NCI-H446 treated with DMSO at 0.1 percent for 48 hours (cell line): Measurements from ENCODE around the gene ADAP1.

Source experiments
- DNase-seq: peaks from one replicate; lab custom pipeline; 2025; lab: John Stamatoyannopoulos, UW

Gene ADAP1

DNA sequence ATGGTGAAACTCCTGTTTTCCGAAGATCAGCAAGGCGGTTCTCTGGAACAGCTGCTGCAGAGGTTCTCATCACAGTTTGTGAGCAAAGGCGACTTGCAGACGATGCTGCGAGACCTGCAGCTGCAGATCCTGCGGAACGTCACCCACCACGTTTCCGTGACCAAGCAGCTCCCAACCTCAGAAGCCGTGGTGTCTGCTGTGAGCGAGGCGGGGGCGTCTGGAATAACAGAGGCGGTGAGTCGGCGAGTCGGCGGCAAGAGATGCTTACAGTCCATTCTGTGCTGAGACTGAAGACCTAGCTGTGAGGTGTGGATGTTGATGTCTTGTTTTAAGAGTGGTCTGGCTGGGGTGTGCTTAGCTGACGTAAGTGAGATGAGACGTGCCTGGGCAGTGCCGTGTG is 94.3 kb downstream of the ADAP1 start:
- DNase-seq: no peak

- no peak for DNase-seq
These were observed 95.0 kb downstream of the ADAP1 start for GRCh38 chr7:859359-860030.

DNA sequence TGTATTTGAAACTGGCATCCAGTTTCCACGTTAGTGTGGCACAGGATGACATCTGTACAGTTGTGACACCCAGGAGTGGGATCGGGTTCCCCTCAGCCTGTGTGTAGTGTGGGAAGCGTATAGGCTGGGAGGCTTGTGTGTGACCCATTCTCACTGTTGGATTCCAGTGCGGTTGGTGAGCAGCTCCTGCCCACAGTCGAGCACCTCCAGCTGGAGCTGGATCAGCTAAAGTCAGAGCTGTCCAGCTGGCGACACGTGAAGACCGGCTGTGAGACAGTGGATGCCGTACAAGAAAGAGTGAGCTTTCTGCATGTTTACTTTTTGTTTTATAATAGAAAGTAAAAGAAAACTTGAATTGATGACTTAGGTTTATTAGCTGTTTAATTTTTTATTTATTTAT is 96.8 kb downstream of the ADAP1 start:
- no peak for DNase-seq

DNA sequence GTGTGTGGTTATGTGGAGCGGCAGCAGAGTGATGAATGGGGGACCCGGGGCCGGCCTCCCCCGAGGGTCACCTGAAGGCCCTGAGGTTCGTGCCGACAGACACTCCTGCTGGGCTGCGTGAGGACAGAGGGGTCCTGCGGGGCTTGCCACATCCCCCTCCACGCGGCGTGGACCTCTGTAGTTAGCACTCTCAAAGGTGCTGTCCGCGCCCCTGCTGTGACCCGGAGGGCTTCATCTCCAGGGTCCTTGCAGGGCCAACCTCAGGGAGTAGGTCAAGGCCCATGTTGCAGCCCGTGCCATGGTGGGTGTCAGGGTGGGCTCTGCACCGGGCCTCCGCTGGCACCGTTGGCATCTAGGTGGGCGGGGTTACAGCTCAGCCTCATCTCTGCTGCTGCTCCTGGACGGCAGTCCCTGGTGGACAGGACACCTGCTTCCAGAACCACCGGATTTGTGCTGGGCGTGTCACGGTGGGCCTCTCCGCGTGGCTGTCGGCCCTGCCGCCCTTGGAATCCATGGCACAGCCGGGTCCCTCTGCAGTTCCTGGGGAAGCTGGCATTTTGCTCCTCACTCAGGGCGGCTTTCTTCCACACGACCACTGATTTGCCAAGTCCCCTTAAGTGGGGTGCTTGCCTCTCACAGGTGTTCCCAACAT is 97.9 kb downstream of the ADAP1 start:
- no peak for DNase-seq

GRCh38 chr7:855686-856369 is 98.7 kb downstream of the ADAP1 start:
- no peak for DNase-seq

- DNase-seq: no peak
These were observed 100.2 kb downstream of the ADAP1 start for GRCh38 chr7:854118-854775.

- DNase-seq: no peak
These were observed 100.9 kb downstream of the ADAP1 start for GRCh38 chr7:853366-854117.

DNA sequence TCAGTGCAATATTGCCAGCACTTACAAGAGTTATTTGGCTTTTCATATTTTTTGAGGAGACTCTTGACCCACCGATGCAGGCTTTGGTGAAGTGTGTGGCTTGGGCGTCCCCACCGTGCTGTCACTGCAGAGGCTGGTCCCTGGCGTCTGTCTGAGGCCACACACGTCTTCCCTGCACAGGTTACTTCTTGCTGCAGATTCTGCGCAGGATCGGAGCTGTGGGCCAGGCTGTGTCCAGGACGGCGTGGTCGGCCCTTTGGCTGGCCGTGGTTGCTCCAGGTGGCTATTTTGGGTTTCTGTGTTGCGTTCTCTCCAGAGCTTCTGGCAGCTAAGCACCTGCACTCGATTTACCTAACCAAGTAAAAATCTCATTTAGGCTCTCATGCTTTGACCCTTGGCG is 103.3 kb downstream of the ADAP1 start:
- no peak for DNase-seq

DNA sequence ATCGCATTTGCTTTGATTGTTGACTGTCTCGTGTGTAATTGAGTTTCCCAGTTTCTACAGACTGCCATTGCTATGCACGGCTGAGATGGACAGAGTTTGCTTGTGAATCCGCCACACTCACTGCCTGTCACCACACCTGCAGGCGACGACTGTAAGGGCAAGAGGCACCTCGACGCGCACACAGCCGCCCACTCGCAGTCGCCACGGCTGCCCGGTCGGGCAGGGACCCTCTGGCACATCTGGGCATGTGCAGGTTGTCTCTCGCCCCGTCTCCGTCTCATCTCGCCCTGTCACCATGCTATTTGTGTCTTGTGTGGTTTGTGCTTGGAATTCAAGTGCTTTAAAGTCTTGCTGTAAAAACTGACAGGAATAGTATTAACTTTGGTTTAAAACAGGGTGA is 104.7 kb downstream of the ADAP1 start:
- no peak for DNase-seq

DNA sequence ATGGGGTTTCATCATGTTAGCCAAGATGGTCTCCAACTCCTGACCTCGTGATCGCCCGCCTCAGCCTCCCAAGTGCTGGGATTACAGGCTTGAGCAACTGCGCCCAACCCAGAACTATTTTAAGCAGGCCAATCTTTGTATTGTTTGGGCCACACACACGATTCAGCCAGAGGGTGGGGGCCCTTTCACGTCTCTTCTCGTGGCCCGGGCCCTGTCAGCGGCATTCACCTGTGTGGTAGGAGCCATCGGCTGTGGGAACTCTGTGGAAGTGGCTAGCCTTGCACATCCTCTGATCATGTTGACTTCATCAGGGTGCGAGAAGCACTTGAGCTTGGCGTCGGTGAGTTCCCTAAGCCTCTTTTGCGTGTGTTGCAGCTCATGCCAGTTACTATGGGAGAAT is 105.3 kb downstream of the ADAP1 start:
- no peak for DNase-seq
